Gastroesophageal sphincter (tissue), 4 donors: ENCODE data around the gene PRSS22. TPM values are rescaled to one million over a fixed set of nuclear protein-coding genes. Genes with fewer than 3 reads are reported as not detected.

Source experiments
- ATAC-seq: fragments of 150-250 bp; one replicate; pipeline ENCODE4 v1.9.1; 2016; ENCODE audit warnings: mild to moderate bottlenecking, moderate library complexity
- H3K27ac ChIP-seq, 4 donors: fragments of 200-600 bp; sonication (generic) in 3 of 4; 1 replicate in 3 of 4; 2 replicates in 1 of 4; pipeline ENCODE4 v1.5.1; 2016 to 2019
- H3K27me3 ChIP-seq: fragments of 200-600 bp; sonication (generic); one replicate; pipeline ENCODE4 v1.5.1; 2019
- H3K36me3 ChIP-seq, 2 donors: fragments of 200-600 bp; sonication (generic); one replicate each; pipeline ENCODE4 v1.5.1; 2019; ENCODE audit warnings: control low read depth in 1 of 2
- H3K4me1 ChIP-seq, 3 donors: fragments of 200-600 bp; sonication (generic); 1 replicate in 2 of 3; 2 replicates in 1 of 3; pipeline ENCODE4 v1.5.1; 2016 to 2019; ENCODE audit warnings: control low read depth in 2 of 3
- H3K4me3 ChIP-seq, 2 donors: fragments of 200-600 bp; sonication (generic); one replicate each; pipeline ENCODE4 v1.5.1; 2019; ENCODE audit warnings: mild to moderate bottlenecking in 1 of 2, moderate library complexity in 1 of 2
- H3K9me3 ChIP-seq, 3 donors: fragments of 200-600 bp; sonication (generic); one replicate each; pipeline ENCODE4 v1.5.1; 2017 to 2019; ENCODE audit warnings: control low read depth in 2 of 3
- CTCF ChIP-seq, 4 experiments: fragments of 200-600 bp in 2 of 4; fragments of 450-650 bp in 2 of 4; sonication (generic) in 1 of 4; IDR thresholded peaks; one replicate each; pipeline ENCODE4 v1.5.1; 2017 to 2019; ENCODE audit warnings: antibody characterized with exemption in 4 of 4, mild to moderate bottlenecking in 2 of 4, moderate library complexity in 2 of 4
- EP300 ChIP-seq: sonication (generic); formaldehyde crosslinking; IDR thresholded peaks from one replicate; pipeline ENCODE4 v1.6.1; 2017; ENCODE audit warnings: antibody characterized with exemption, mild to moderate bottlenecking
- POLR2A ChIP-seq, 2 donors: fragments of 450-650 bp; IDR thresholded peaks; one replicate each; pipeline ENCODE4 v1.6.1; 2017; ENCODE audit warnings: antibody characterized with exemption in 2 of 2, mild to moderate bottlenecking in 2 of 2, moderate library complexity in 1 of 2
- POLR2AphosphoS5 ChIP-seq: sonication (generic); formaldehyde crosslinking; IDR thresholded peaks from one replicate; pipeline ENCODE4 v1.6.1; 2017; ENCODE audit warnings: antibody characterized with exemption
- WGBS, 2 donors: methylation state at CpG; one replicate each; pipeline ENCODE4 v1.1.5; 2018; ENCODE audit warnings: low coverage in 1 of 2; 5-methylcytosine and 5-hydroxymethylcytosine counted together
- total RNA-seq, 4 donors: library from RNA; depleted of rRNA; stranded (reverse); fragments of >200 nt; gene quantifications; one replicate each; pipeline ENCODE4 v1.1.0, GENCODE V29; 2016

PRSS22 gene
- total RNA-seq, 4 donors from 2014 or later = 1.0 to 2.7 TPM; not detected in 2

DNA sequence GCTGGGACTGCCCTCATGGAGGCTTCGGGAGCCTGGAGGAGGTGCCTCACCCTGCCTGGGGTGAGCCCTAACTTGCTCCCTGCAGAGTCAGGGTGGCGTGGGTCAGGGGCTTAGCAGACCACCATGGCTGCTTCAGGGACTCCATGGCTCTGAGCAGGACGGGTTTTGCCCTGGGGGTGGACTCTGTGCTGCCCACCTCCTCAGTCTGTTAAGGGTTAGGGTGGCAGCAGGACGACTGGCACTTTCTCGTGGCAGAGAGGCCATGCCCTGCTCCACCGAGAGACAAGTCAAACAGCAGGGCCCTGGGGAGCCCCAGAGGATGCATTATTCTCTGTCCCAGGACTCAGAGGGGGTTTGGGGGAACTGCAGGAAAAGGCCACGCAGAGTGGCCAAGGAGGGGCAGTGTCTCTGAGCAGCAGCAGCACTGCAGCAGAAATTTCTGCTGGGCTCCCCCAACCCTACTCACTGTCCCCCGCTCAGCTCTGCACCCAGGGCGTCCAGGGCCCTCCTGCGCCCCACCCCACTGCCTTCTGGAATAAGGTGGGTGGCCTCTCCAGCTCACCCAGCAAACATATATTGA is 1.8 kb upstream of the PRSS22 start:
- Histone ChIP-seq H3K4me3 (no peak overlapping the region), H3K27me3 (peaks cover 86% of the 10 kb centered on the region), H3K9me3 (peaks cover 0 to 14% (median 0%) of the 10 kb centered on the region in 3 donors), H3K27ac (no peak overlapping the region), H3K4me1 (peaks cover 0 to 10% (median 0%) of the 10 kb centered on the region in 3 donors), H3K36me3 (no peaks in the 10 kb centered on the region)
- ATAC-seq = no peak
- 40% methylated on average over 1 of the region's 10 CpGs; no CpG with 5 or more reads in 1 of the 2 donors for WGBS, 2 donors
- no peak for TF ChIP-seq POLR2A (IDR thresholded peaks at IDR 0.05)
- TF ChIP-seq EP300 = no peak
- no peak for TF ChIP-seq CTCF (IDR thresholded peaks at IDR 0.05)
- no peak for TF ChIP-seq POLR2AphosphoS5

DNA sequence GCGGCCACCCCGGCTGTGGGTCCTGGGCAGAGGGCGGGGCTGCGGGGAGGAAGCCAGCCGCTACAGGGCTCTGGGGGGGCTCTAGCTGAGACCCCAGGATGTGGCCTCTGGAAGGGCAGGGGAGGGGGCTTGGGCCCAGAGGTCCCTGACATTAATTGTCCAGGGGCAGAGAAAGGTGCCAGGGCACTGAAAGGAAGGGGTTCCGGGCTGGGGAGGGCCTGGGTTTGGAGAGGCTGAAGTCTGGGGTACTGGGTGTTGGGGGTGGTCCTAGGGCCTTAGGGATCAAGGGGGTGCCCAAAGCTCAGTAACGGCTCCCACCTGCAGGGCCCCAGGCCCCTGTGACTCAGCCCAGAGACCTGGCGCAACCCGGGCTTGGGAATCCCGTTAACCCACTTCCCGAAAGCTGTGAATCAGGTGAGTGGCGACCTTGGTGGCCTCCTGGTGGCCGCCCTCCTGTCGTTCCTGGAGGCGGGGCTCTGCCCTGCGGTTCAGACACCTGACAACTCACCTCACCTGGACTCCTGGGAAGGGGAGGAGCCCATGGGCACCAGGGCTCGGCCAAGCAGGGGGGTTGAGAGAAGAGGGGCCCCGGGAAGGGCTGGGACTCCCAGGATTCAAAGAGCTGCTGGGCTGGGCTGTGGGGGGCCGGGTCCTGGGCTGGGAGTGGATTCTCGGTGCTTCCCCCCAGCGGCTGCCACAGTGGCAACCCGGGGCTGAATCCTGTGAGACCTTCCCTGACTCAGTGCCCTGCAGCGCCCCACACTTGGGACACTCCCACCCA is 465 bp upstream of the PRSS22 start:
- Histone ChIP-seq H3K4me1 (peaks cover 0 to 10% (median 0%) of the 10 kb centered on the region in 3 donors), H3K9me3 (peaks cover 0 to 27% (median 0%) of the 10 kb centered on the region in 3 donors), H3K27me3 (peaks cover 93% of the 10 kb centered on the region), H3K4me3 (no peak overlapping the region), H3K36me3 (no peaks in the 10 kb centered on the region), H3K27ac (no peak overlapping the region)
- ATAC-seq = no peak
- WGBS, 2 donors = no CpG with 5 or more reads among the region's 23 CpGs
- no peak for TF ChIP-seq POLR2AphosphoS5
- no peak for TF ChIP-seq POLR2A (IDR thresholded peaks at IDR 0.05)
- no peak for TF ChIP-seq EP300
- TF ChIP-seq CTCF (IDR thresholded peaks at IDR 0.05) = no peak

DNA sequence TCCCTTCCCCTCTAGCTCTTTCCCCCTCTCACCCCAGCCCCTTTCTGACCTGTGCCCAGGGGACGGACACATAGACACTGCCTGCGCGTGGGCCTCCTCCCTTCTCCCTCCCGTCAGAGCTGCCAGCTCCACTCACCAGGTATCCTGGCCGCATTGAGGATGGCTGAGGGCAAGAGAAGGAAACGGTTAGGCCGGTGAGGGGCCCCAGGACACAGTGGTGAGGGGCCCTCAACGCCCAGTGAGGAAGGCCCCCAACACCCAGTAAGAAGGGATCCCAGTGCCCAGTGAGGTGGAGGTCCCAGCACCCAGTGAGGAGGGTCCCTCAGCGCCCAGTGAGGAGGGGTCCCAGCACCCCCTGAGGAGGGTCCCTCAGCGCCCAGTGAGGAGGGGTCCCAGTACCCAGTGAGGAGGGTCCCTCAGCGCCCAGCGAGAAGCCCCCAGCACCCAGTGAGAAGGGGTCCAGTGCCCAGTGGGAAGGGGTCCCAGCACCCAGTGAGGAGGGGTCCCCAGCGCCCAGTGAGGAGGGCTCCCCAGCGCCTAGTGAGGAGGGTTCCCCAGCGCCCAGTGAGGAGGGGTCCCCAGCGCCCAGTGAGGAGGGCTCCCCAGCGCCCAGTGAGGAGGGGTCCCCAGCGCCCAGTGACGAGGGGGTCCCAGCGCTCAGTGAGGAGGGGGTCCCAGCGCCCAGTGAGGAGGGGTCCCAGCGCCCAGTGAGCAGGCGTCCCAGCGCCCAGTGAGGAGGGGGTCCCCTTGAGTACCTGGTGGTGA is 1.1 kb downstream of the PRSS22 start:
- Histone ChIP-seq H3K27ac (no peak overlapping the region), H3K4me1 (peaks cover 0 to 10% (median 0%) of the 10 kb centered on the region in 3 donors), H3K4me3 (no peak overlapping the region), H3K9me3 (peaks cover 0 to 32% (median 0%) of the 10 kb centered on the region in 3 donors), H3K36me3 (no peaks in the 10 kb centered on the region), H3K27me3 (peaks cover 94% of the 10 kb centered on the region)
- ATAC-seq = no peak
- WGBS, 2 donors = no CpG with 5 or more reads among the region's 24 CpGs
- TF ChIP-seq EP300 = no peak
- TF ChIP-seq CTCF (IDR thresholded peaks at IDR 0.05) = no peak
- TF ChIP-seq POLR2AphosphoS5 = no peak

DNA sequence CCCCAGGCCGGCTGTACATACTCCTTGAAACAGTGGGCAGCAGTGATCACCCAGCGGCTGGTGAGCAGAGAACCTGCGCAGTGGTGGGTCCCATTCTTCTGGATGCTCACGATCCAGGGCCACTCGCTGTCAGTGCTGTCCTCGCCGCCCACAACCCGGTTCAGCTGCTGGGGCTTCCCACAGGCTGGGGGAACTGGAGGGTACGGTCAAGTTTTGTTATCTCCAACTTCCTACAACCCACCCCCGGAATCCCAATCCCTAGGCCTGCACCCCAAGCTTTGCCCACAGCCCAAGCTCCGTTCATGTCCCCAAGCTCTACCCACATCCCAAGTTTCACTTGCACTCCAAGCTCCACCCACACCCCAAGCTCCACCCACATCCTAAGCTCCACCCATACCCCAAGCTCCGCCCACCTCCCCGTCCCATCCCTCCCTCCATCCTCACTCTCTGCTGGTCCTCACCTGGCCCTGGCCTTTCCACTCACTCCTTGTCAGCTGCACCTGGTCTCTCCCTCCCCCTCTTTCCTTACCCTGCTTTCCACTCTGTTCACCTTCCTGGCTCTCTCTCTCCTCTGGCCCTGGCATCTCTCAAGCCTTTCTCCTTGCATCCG is 1.8 kb downstream of the PRSS22 start:
- H3K9me3 ChIP-seq = peaks cover 0 to 31% (median 0%) of the 10 kb centered on the region in 3 donors
- 50 to 76% methylated on average over 2 to 13 of the region's 14 CpGs for WGBS, 2 donors
- peaks cover 0 to 10% (median 0%) of the 10 kb centered on the region in 3 donors for H3K4me1 ChIP-seq
- no peak for ATAC-seq
- peaks cover 92% of the 10 kb centered on the region for H3K27me3 ChIP-seq
- TF ChIP-seq POLR2AphosphoS5 (no peak), POLR2A (IDR thresholded peaks at IDR 0.05) (no peak), CTCF (IDR thresholded peaks at IDR 0.05) (no peak), EP300 (no peak)
- H3K36me3 ChIP-seq = no peaks in the 10 kb centered on the region
- no peak overlapping the region for H3K27ac ChIP-seq
- H3K4me3 ChIP-seq = no peak overlapping the region
